NB4 (cell line): ENCODE data around the gene RPL32.

Experiments
- CTCF ChIP-seq: IDR thresholded peaks from one replicate; pipeline ENCODE4 v1.5.1; 2012; ENCODE audit warnings: low read depth, low read length
- MAX ChIP-seq: IDR thresholded peaks from 2 replicates; pipeline ENCODE4 v1.6.1; 2011; ENCODE audit warnings: low read depth, low read length
- POLR2A ChIP-seq: IDR thresholded peaks from 2 replicates; pipeline ENCODE4 v1.6.1; 2011; ENCODE audit warnings: mild to moderate bottlenecking; ENCODE audit not compliant: insufficient read length; ENCODE audit errors: extremely low read depth

GRCh38 chr3:12803371-12803770 is 38.0 kb downstream of the RPL32 start:
- TF ChIP-seq POLR2A: no peak
- TF ChIP-seq CTCF: no peak
- TF ChIP-seq MAX: no peak
